Stimulated activated CD8-positive, alpha-beta memory T cell treated with anti-CD3 and anti-CD28 coated beads, Interleukin-15, amount 100 ng/mL, for 4 hours (primary cell): ENCODE measurements around the gene HTR1D.

ENCODE experiments used
- DNase-seq, 2 donors: peaks; one replicate each; pipeline ENCODE4 v3.0.0-alpha.2; 2020; ENCODE audit warnings: low read depth in 2 of 2

HTR1D gene

DNA sequence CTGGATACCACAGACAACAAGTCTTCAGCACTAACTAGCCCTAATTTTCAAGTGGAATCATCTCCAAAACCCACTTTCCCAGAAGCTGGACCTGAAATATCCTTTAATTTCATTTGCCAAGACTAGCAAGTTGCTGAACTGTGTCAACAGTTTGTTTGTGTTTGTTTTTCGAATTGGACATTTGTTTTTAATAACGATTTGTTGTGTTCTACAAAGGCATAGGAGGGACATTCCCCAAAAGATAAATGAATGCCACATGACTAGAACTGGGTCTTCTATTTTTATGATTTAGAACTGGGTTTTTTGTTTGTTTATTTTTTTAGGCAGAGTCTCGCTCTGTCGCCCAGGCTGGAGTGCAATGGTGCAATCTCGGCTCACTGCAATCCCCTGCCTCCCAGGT, 66.6 kb downstream of the HTR1D start:
- no peak for DNase-seq

DNA sequence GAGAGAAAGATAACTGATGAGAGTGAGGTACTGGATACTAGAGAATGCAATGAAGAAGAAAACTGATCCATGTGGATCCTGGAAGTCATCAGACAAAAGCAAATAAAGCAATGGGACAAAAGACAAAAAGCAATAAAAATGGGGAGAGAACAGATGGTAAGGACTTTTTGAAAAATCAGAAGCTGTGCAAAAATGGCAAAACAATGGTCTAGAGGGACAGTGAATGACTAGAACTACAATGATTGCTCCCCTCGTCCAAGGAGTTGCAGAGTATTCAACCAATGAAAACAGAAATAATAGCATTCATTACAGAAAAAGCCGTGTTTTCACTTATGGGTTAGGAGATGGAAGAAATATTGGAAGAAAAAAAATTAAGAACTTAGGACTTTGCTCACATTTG, 67.2 kb downstream of the HTR1D start:
- DNase-seq: no peak

GRCh38 chr1:23149114-23149513, 68.2 kb downstream of the HTR1D start:
- no peak for DNase-seq

DNA sequence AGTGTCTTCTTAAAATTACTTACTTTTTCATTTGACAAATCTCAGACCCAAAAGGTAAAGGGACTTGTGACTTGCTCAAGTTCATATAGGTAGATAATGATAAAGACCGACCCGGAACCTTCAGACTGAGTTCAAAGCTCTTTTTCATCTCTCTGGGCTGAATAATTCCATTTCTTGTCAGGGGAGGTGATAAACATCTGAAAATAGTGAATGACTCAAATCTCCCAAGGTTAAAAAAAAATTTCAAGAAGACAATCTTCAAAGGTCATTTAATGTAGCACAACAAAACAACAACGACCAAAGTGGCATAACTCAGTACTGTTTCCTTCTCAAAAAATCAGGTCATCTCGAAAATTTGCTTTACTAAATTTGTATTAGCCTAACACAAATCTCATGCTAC, 69.2 kb downstream of the HTR1D start:
- no peak for DNase-seq
